Prostate gland (tissue), 2 donors: ENCODE results near the gene UHRF2. TPM values are rescaled to one million over a fixed set of nuclear protein-coding genes. Genes with fewer than 3 reads are reported as not detected.

Source experiments
- DNase-seq: peaks from one replicate; pipeline ENCODE4 v3.0.0-alpha.2; 2019; ENCODE audit warnings: low spot score
- H3K27ac ChIP-seq, 2 donors: fragments of 200-600 bp; sonication (generic); 2 replicates each; pipeline ENCODE4 v1.5.1; 2017 to 2019
- H3K27me3 ChIP-seq: fragments of 200-600 bp; sonication (generic); replicated peaks from 2 replicates; pipeline ENCODE4 v1.5.1; 2019; ENCODE audit not compliant: insufficient read depth
- H3K36me3 ChIP-seq, 2 donors: fragments of 200-600 bp; sonication (generic); 1 replicate in 1 of 2; 2 replicates in 1 of 2; pipeline versions ENCODE4 v1.5.1 to v1.8.1; 2017 to 2019
- H3K4me1 ChIP-seq: fragments of 200-600 bp; sonication (generic); replicated peaks from 2 replicates; pipeline ENCODE4 v1.5.1; 2019
- H3K4me3 ChIP-seq, 2 donors: fragments of 200-600 bp; sonication (generic); 2 replicates each; pipeline ENCODE4 v1.5.1; 2017 to 2019
- H3K9me3 ChIP-seq: fragments of 200-600 bp; sonication (generic); 2 replicates; pipeline ENCODE4 v1.5.1; 2017
- CTCF ChIP-seq, 4 experiments: fragments of 200-600 bp in 2 of 4; fragments of 450-650 bp in 2 of 4; sonication (generic) in 2 of 4; IDR thresholded peaks; 1 replicate in 3 of 4; 2 replicates in 1 of 4; pipeline ENCODE4 v1.5.1; 2016 to 2019; ENCODE audit warnings: antibody characterized with exemption in 4 of 4, mild to moderate bottlenecking in 2 of 4, moderate library complexity in 2 of 4
- POLR2A ChIP-seq: fragments of 450-650 bp; IDR thresholded peaks from one replicate; pipeline ENCODE4 v1.6.1; 2016; ENCODE audit warnings: antibody characterized with exemption, mild to moderate bottlenecking
- POLR2AphosphoS5 ChIP-seq: sonication (generic); formaldehyde crosslinking; IDR thresholded peaks from one replicate; pipeline ENCODE4 v1.6.1; 2017; ENCODE audit warnings: antibody characterized with exemption
- WGBS: methylation state at CpG from one replicate; pipeline ENCODE4 v1.1.5; 2018; 5-methylcytosine and 5-hydroxymethylcytosine counted together
- intact Hi-C: fragments of 100-400 bp; cut with DNase I; formaldehyde crosslinking; loops from one replicate; pipeline ENCODE4 v1.14.2; 2022
- total RNA-seq, 2 donors: library from RNA; depleted of rRNA; stranded (reverse); fragments of >200 nt; gene quantifications; one replicate each; pipeline ENCODE4 v1.1.0, GENCODE V29; 2016

UHRF2 gene
- total RNA-seq, 2 donors from 2014 or later, result 41.9 to 52.1 TPM

- intact Hi-C loops, result no loop called here
- no peak for TF ChIP-seq POLR2AphosphoS5
- no peak for TF ChIP-seq POLR2A
- no peak for TF ChIP-seq CTCF (IDR thresholded peaks at IDR 0.05)
- WGBS, result 94% methylated on average over 5 of the region's 5 CpGs
Measured at GRCh38 chr9:6460189-6460768, 47.3 kb downstream of the UHRF2 start.

GRCh38 chr9:6461619-6462018 lies 48.6 kb downstream of the UHRF2 start:
- H3K36me3 ChIP-seq, result no peaks in the 10 kb centered on the region
- intact Hi-C loops, result no loop called here
- H3K27me3 ChIP-seq, result no peaks in the 10 kb centered on the region
- WGBS, result 98% methylated on average over 3 of the region's 3 CpGs
- no peaks in the 10 kb centered on the region for H3K4me1 ChIP-seq
- H3K27ac ChIP-seq, result no peak overlapping the region
- TF ChIP-seq POLR2AphosphoS5 (no peak), CTCF (IDR thresholded peaks at IDR 0.05) (no peak), POLR2A (no peak)
- DNase-seq, result no peak
- no peaks in the 10 kb centered on the region for H3K9me3 ChIP-seq
- no peak overlapping the region for H3K4me3 ChIP-seq

More at GRCh38 chr9:6460189-6460768, 47.3 kb downstream of the UHRF2 start:
- DNase-seq, result no peak
- Histone ChIP-seq H3K4me3 (no peak overlapping the region), H3K9me3 (no peaks in the 10 kb centered on the region), H3K27me3 (no peaks in the 10 kb centered on the region), H3K27ac (no peak overlapping the region), H3K36me3 (no peaks in the 10 kb centered on the region), H3K4me1 (no peaks in the 10 kb centered on the region)

GRCh38 chr9:6467006-6467625 lies 54.1 kb downstream of the UHRF2 start:
- H3K27me3 ChIP-seq, result no peaks in the 10 kb centered on the region
- intact Hi-C loops, result no loop called here
- H3K4me1 ChIP-seq, result no peaks in the 10 kb centered on the region
- TF ChIP-seq POLR2A (no peak), CTCF (IDR thresholded peaks at IDR 0.05) (no peak), POLR2AphosphoS5 (no peak)
- no peak overlapping the region for H3K27ac ChIP-seq
- DNase-seq, result no peak
- no peaks in the 10 kb centered on the region for H3K9me3 ChIP-seq
- WGBS, result 55% methylated on average over 6 of the region's 6 CpGs
- H3K36me3 ChIP-seq, result no peaks in the 10 kb centered on the region
- no peak overlapping the region for H3K4me3 ChIP-seq

GRCh38 chr9:6471231-6471850 lies 58.3 kb downstream of the UHRF2 start:
- Histone ChIP-seq H3K27me3 (no peaks in the 10 kb centered on the region), H3K4me3 (no peak overlapping the region), H3K27ac (no peak overlapping the region), H3K36me3 (no peaks in the 10 kb centered on the region), H3K9me3 (no peaks in the 10 kb centered on the region), H3K4me1 (no peaks in the 10 kb centered on the region)
- no peak for DNase-seq
- intact Hi-C loops, result no loop called here
- 98% methylated on average over 2 of the region's 2 CpGs for WGBS
- no peak for TF ChIP-seq POLR2A
- no peak for TF ChIP-seq CTCF (IDR thresholded peaks at IDR 0.05)
- no peak for TF ChIP-seq POLR2AphosphoS5

- no peak for TF ChIP-seq CTCF (IDR thresholded peaks at IDR 0.05)
- no peak for TF ChIP-seq POLR2A
- TF ChIP-seq POLR2AphosphoS5, result no peak
- Histone ChIP-seq H3K4me3 (no peak overlapping the region), H3K36me3 (no peaks in the 10 kb centered on the region), H3K27ac (no peak overlapping the region), H3K9me3 (no peaks in the 10 kb centered on the region), H3K27me3 (no peaks in the 10 kb centered on the region), H3K4me1 (no peaks in the 10 kb centered on the region)
- intact Hi-C loops, result no loop called here
- DNase-seq, result no peak
- WGBS, result 93% methylated on average over 2 of the region's 2 CpGs
Measured at GRCh38 chr9:6473151-6473550, 60.2 kb downstream of the UHRF2 start.
